ENCODE measurements around the gene PCDH8. TPM values are rescaled to one million over a fixed set of nuclear protein-coding genes. Genes with fewer than 3 reads are reported as not detected.
A peak's percentile ranks its signal among the peaks of the same experiment; 100 is the strongest.

The PCDH8 gene
- total RNA-seq (ENCODE audit: low replicate concordance), result 0.36 and 8.1 TPM in 2 replicates
- long read RNA-seq, partial matches to known transcripts, result 0 of 1 reads
- long read RNA-seq, other reads (novel, unspliced or antisense), result 0 of 1 reads

- TF ChIP-seq CTCF (conservative IDR thresholded peaks at IDR 0.05), result no peak
- peak; percentile 79 for DNase-seq (ENCODE audit: extremely low spot score, unreplicated experiment)
- Mint-ChIP-seq H3K36me3 (peaks cover 6% of the 10 kb centered on the region), H3K27ac (no peak within 1 kb of the TSS), H3K27me3 (peaks cover 70% of the 10 kb centered on the region), H3K9me3 (no peaks in the 10 kb centered on the region), H3K4me3 (peak within 1 kb of the TSS; percentile 94), H3K4me1 (ENCODE audit: unreplicated experiment) (peaks cover 20% of the 10 kb centered on the region)
Observed at GRCh38 chr13:52848455-52849195, at the start of gene PCDH8. Gene PCDH8, minus strand, starts transcription at chr13:52848640. Its CDS starts 204 bp downstream, at chr13:52848436.

- Mint-ChIP-seq H3K36me3 (no peaks in the 10 kb centered on the region), H3K4me3 (no peak overlapping the region), H3K27ac (no peak overlapping the region), H3K4me1 (ENCODE audit: unreplicated experiment) (peaks cover 3% of the 10 kb centered on the region), H3K27me3 (peaks cover 23% of the 10 kb centered on the region), H3K9me3 (no peaks in the 10 kb centered on the region)
- no peak for DNase-seq (ENCODE audit: extremely low spot score, unreplicated experiment)
- TF ChIP-seq CTCF (conservative IDR thresholded peaks at IDR 0.05), result peak; percentile 78
Observed at GRCh38 chr13:52896827-52897659, 48.6 kb upstream of the PCDH8 start.

GRCh38 chr13:52894413-52894812 lies 46.0 kb upstream of the PCDH8 start:
- Mint-ChIP-seq H3K9me3 (no peaks in the 10 kb centered on the region), H3K36me3 (no peaks in the 10 kb centered on the region), H3K4me3 (no peak overlapping the region), H3K4me1 (ENCODE audit: unreplicated experiment) (peaks cover 6% of the 10 kb centered on the region), H3K27ac (no peak overlapping the region), H3K27me3 (peaks cover 29% of the 10 kb centered on the region)
- TF ChIP-seq CTCF (conservative IDR thresholded peaks at IDR 0.05), result no peak
- DNase-seq (ENCODE audit: extremely low spot score, unreplicated experiment), result no peak

GRCh38 chr13:52892925-52893324 lies 44.5 kb upstream of the PCDH8 start:
- Mint-ChIP-seq H3K4me1 (ENCODE audit: unreplicated experiment) (peaks cover 6% of the 10 kb centered on the region), H3K36me3 (no peaks in the 10 kb centered on the region), H3K27ac (no peak overlapping the region), H3K4me3 (no peak overlapping the region), H3K9me3 (no peaks in the 10 kb centered on the region), H3K27me3 (peaks cover 29% of the 10 kb centered on the region)
- TF ChIP-seq CTCF (conservative IDR thresholded peaks at IDR 0.05), result no peak
- DNase-seq (ENCODE audit: extremely low spot score, unreplicated experiment), result no peak

- H3K4me1 Mint-ChIP-seq (ENCODE audit: unreplicated experiment), result peaks cover 6% of the 10 kb centered on the region
- DNase-seq (ENCODE audit: extremely low spot score, unreplicated experiment), result no peak
- H3K27me3 Mint-ChIP-seq, result peaks cover 29% of the 10 kb centered on the region
- TF ChIP-seq CTCF (conservative IDR thresholded peaks at IDR 0.05), result no peak
- no peak overlapping the region for H3K27ac Mint-ChIP-seq
- H3K9me3 Mint-ChIP-seq, result no peaks in the 10 kb centered on the region
- no peaks in the 10 kb centered on the region for H3K36me3 Mint-ChIP-seq
- no peak overlapping the region for H3K4me3 Mint-ChIP-seq
Observed at GRCh38 chr13:52891706-52892105, 43.3 kb upstream of the PCDH8 start.

Data from type B pancreatic cell (in vitro differentiated cells).